ENCODE measurements around the gene FAM3B.
"Not testable (repeated sequence)": the region's sequence is repeated elsewhere in the genome, so short reads cannot be mapped to it uniquely, and the experiment has no call there.

Gene FAM3B

DNA sequence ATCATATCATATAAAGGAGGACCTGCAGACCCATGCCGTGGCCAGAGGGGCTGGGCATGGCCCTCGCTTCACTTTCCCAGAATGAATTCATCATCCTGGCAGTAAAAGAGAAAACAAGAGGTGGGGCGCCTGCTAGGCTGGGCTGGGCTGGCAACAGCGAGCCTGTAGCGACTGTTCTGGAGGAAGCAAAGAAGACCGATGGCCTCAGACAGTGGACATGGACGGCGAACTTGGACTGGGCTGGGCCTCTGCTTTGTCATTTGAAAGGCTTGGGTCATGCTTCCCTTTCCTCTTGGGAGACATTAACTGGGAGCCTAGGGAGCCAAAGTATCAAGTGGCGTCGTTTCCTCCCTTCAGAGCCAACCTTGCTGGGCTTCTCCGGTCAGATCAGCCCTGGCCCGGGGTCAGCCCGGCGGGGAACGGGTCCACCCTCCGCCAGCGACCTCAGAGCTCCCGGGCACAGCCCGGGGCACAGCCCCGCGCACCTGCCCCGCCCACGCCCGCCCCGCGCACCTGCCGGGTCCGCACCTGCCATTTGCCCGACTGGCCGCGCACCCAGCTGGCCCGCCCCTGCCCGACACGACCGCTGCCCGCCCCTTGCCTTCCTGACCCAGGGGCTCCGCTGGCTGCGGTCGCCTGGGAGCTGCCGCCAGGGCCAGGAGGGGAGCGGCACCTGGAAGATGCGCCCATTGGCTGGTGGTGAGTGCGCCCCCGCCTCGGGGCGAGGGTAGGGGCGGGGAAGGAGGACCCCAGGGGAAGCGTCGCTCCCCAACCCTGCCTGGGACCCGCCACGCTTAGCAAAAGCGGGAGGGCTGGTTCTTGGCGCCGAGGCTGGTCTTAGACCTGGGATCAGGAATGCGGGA, at the start of gene FAM3B:
TSS of gene FAM3B (plus strand) at position 602 of the 863 bp plus-strand sequence. CDS start at position 681, 79 bp downstream.
- no peak for DNase-seq (ENCODE audit: low read depth)

DNA sequence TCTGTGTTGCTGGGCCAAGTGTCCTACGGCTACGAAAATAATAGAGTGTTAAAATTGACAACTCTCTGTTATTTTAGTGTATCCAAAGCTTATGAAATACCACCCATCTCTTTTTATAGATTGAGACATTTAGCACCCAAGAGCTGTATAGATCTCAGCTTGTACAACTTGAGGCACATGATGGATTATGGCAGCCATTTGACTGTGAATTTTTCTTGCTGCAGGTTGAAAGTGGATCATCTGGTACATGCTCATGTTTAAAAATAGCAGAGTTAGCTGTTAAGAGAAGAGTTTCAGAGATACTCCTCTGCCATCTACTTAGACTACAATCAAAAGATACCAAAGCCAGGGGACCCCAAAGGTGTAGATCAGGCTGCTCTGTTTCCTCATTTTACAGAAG, 49.3 kb upstream of the FAM3B start:
- no peak for DNase-seq (ENCODE audit: low read depth)

DNA sequence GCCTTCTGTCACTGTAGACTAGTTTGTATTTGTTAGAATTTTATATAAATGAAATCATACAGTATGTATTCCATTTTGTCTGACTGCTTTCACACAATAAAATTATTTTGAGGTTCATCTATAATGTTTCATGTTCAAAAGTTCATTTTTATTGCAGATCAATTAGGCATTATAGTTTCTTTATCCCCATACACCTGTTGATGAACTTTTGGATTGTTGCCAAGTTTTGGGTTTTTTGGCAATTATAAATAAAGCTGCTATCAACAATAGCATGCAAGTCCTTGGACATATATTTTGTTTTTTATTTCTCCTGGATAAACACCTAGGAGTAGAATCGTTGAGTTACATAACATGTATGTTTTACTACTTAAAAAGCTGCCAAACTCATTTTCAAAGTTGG, 47.1 kb upstream of the FAM3B start:
- no peak for DNase-seq (ENCODE audit: low read depth)

GRCh38 chr21:41277196-41277595, 39.4 kb upstream of the FAM3B start:
- no peak for DNase-seq (ENCODE audit: low read depth)

DNA sequence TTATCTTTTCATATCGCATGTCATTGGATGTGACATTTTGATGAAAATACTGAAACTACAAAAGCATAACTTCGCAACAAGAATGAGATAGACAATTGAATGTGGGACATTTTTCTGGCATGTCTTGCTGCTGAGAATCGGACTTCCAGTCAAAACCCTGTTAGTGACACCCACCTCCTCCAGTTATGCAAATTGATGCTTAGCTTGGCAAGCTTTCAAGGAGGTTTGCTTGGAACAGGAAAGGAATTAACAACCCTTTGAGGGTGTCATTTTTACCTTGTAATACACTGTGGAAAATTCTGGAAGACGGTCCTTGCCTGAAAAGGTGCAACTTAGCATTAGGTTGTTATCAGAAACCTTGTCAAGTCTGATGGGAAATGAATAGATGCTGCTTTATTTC, 38.8 kb upstream of the FAM3B start:
- no peak for DNase-seq (ENCODE audit: low read depth)

DNA sequence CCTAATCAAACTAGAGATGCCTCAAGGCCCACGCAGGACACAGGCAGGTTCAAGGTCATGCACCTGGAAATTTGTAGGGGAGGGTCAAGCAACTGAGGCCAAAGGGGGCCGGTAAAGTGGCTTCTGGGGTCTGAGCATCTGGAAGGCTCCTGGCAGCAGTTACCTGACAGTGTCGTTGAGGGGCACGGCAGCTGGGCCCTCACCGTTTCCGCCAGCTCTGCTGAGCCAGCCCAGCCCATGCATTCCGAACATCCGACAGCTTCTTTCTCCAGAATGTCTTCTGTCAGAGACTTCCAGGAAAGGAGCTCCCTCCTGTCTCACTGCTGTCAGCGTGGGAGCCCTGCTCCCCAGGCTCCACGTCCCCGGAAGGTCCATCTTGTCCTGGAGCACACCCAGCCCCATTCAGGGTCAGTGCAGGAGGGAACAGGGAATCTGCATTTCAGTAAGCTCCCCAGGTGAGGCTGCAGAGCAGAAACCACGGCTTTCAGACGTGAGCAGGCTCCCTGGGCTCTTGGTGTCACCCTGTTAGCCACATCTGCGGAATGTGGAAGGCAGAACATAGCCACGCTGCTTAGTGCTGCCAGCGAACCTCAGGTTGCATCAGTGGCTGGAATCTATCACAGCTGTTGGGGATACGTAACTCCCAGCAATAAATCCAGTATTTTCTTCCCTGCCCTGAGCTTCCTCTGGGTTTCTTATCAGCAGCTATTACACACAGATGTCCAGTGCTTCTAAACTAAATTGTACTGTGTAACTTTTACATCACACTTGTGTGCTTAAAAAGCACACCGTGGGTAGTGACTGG, 36.3 kb upstream of the FAM3B start:
- no peak for DNase-seq (ENCODE audit: low read depth)

GRCh38 chr21:41282412-41282811, 34.2 kb upstream of the FAM3B start:
- DNase-seq (ENCODE audit: low read depth): no peak

- DNase-seq (ENCODE audit: low read depth): peak; percentile 33
These were observed 33.3 kb upstream of the FAM3B start for GRCh38 chr21:41283211-41283818.

GRCh38 chr21:41289431-41289830, 27.2 kb upstream of the FAM3B start:
- DNase-seq (ENCODE audit: low read depth): no peak

GRCh38 chr21:41290106-41290799, 26.3 kb upstream of the FAM3B start:
- DNase-seq (ENCODE audit: low read depth): no peak

DNA sequence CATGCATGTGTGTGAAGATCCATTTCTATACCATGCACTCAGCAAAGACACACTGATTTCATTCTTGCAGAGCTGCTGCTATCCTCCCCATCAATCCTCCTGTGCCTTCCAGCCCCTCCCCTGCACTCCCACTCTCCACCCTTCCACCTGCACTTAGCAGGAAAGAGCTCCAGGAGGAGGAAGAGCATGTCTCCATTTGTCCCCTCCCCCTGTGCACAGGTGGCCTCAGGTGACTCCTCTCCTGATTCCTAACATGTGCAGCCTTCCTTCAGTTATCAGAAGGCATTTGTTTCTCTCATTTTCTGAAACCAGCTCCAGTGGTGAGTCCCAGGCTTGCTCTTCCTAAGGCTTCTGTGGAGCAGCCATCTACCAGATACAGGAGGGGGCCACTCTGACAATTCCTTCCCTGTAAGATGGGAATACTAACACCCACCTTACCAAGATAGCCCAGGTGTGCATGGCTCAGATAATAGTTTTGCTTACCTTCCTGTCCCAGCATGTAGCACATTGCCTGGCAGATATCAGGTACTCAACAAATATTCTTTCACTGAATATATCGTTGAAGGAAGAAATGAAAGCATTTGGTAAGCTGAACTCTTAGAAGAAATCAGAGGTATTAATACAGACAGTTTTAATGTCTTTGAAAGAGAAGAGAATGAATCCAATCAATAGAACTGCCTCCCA, 21.9 kb upstream of the FAM3B start:
- no peak for DNase-seq (ENCODE audit: low read depth)

DNA sequence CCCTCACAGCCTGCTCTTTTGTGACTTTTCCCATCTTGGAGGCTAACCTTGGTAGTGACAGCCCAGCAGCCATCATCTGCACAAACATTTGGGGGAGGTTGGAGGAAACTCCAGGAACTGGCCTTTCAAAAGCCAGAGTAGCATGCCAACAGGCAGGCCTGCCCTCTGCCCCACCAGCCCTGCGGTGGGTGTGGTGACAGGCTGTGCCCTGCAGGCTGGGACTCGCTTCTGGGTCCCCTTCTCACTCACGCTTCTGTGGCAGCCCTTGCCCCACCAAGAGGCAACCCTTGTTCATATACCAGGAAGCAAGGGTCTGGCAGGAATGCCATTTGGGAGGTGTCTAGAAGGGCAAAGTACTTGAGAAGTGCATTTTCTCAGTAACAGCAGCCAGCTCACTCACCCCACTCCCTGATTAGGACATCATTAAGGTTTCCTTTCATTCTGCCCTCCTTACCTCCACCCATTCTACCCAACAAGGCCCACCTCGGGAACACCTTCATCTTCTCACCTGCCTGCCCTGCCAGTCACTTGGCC, 20.8 kb upstream of the FAM3B start:
- no peak for DNase-seq (ENCODE audit: low read depth)

DNA sequence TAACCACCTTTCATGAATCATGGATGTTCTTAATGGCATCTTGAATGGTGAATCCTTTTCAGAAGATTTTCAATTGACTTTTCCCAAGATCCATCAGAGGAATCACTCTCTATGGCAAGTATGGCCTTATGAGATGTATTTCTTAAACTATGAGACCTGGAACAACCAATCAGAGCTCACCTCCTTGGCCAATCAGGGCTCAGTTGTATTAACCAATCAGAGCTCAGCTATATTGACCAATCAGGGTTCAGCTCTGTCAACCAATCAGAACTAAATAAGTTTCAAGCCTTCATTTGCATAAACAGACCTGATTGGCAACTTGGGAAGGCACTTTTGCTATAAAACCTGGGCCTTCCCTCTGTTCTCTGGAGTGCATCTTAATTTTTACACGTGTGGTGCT, 13.6 kb upstream of the FAM3B start:
- no peak for DNase-seq (ENCODE audit: low read depth)

- no peak for DNase-seq (ENCODE audit: low read depth)
These were observed 12.4 kb upstream of the FAM3B start for GRCh38 chr21:41304068-41304720.

DNA sequence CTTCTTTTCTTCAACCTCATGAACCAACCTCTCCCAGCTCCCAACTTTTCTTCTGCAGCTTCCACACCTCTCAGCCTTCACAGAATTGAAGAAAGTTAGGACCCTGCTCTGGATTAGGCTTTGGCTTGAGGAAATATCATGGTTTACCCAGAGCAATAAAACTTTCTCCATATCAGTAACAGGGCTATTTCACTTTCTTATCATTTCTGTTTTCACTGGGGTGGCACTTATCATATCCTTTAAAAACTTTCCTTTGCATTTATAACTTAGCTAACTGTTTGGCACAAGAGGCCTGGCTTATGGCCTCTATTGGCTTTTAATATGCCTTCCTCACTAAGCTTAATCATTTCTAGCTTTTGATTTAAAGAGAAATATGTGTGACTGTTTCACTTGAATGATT, 9.4 kb upstream of the FAM3B start:
- DNase-seq (ENCODE audit: low read depth): no peak

DNA sequence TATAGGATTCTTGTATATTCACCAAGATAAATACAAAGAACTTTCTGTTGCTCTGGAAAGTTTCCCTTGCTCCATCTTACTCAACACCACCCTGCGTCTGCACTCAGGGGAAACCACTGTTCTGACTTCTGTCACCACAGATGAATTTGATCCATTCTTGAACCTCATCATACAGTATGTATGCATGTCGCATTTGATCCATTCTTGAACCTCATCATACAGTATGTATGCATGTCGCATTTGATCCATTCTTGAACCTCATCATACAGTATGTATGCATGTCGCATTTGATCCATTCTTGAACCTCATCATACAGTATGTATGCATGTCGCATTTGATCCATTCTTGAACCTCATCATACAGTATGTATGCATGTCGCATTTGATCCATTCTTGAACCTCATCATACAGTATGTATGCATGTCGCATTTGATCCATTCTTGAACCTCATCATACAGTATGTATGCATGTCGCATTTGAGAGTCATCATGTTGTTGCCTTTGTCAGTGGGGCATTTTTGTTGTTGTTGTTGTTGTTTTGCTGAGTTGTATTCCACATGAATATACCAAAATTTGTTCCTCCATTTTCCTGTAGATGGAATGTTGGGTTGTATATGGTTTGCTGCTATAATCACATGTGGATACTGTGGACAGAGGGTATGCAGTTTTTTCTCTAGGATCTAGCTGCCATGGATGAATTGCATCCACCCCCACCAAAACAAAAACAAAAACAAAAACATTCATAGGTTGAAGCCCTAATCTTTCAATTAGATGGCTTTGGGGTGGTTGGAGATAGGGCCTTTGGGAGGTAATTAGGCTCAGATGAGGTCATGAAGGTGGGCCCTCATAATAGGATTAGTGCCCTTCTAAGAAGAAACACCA, 3.1 kb upstream of the FAM3B start:
- not testable (repeated sequence) for DNase-seq (ENCODE audit: low read depth)

- no peak for DNase-seq (ENCODE audit: low read depth)
These were observed 875 bp upstream of the FAM3B start for GRCh38 chr21:41315726-41316125.

DNA sequence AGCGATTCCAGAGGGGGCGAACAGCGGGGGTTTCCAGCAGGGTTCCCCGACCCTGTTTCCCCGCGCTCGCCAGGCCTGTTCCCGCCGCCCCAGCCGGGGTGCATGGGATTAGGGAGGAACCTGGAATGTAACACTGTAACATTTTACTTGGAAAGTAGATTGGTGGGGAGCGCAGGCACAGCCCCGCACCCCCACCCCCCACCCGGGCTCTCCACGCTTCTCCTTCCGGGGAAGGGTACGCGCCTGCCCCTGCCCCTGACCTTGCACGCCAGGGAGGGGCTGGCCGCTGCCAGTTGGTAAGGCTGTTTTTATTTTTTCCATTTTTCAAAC, 427 bp downstream of the FAM3B start:
- DNase-seq (ENCODE audit: low read depth): no peak

GRCh38 chr21:41317458-41317857, 857 bp downstream of the FAM3B start:
- no peak for DNase-seq (ENCODE audit: low read depth)

GRCh38 chr21:41318218-41318617, 1.6 kb downstream of the FAM3B start:
- no peak for DNase-seq (ENCODE audit: low read depth)

All from stimulated activated CD8-positive, alpha-beta memory T cell treated with anti-CD3 and anti-CD28 coated beads, Interleukin-12 subunit alpha, Interleukin-12 subunit beta, amount 100 ng/mL, for 1 hour (primary cell).